HG02798 (cell line): ENCODE measurements around the gene XIST.
"Not testable (repeated sequence)": the region's sequence is repeated elsewhere in the genome, so short reads cannot be mapped to it uniquely, and the experiment has no call there.

Experiments used
- ATAC-seq: cut with Tn5 transposase; IDR thresholded peaks from one replicate; pipeline ENCODE4 v1.9.1; 2021; ENCODE audit warnings: mild to moderate bottlenecking; ENCODE audit not compliant: unreplicated experiment, poor library complexity

XIST gene

GRCh38 chrX:73852467-73852866 is at the start of gene XIST:
TSS of gene XIST (minus strand) at chrX:73852714.
- no peak for ATAC-seq

GRCh38 chrX:73898315-73898714 is 45.8 kb upstream of the XIST start:
- not testable (repeated sequence) for ATAC-seq

GRCh38 chrX:73892515-73893090 is 40.1 kb upstream of the XIST start:
- not testable (repeated sequence) for ATAC-seq

GRCh38 chrX:73882260-73882659 is 29.7 kb upstream of the XIST start:
- not testable (repeated sequence) for ATAC-seq

- no peak for ATAC-seq
Measured at GRCh38 chrX:73877687-73878086, 25.2 kb upstream of the XIST start.

- ATAC-seq, result no peak
Measured at GRCh38 chrX:73876911-73877310, 24.4 kb upstream of the XIST start.

- no peak for ATAC-seq
Measured at GRCh38 chrX:73868916-73869315, 16.4 kb upstream of the XIST start.

GRCh38 chrX:73867144-73867543 is 14.6 kb upstream of the XIST start:
- no peak for ATAC-seq

- no peak for ATAC-seq
Measured at GRCh38 chrX:73863852-73864251, 11.3 kb upstream of the XIST start.

GRCh38 chrX:73863268-73863667 is 10.8 kb upstream of the XIST start:
- no peak for ATAC-seq

- ATAC-seq, result no peak
Measured at GRCh38 chrX:73859622-73860021, 7.1 kb upstream of the XIST start.

- peak; percentile 46 for ATAC-seq
Measured at GRCh38 chrX:73855546-73855945, 3.0 kb upstream of the XIST start.

- ATAC-seq, result no peak
Measured at GRCh38 chrX:73852022-73852421, 492 bp downstream of the XIST start.

- ATAC-seq, result no peak
Measured at GRCh38 chrX:73851014-73852009, 1.2 kb downstream of the XIST start.

GRCh38 chrX:73850124-73851013 is 2.1 kb downstream of the XIST start:
- ATAC-seq, result no peak

- no peak for ATAC-seq
Measured at GRCh38 chrX:73849073-73849472, 3.4 kb downstream of the XIST start.

GRCh38 chrX:73847991-73848390 is 4.5 kb downstream of the XIST start:
- no peak for ATAC-seq

GRCh38 chrX:73847100-73847499 is 5.4 kb downstream of the XIST start:
- no peak for ATAC-seq

- ATAC-seq, result no peak
Measured at GRCh38 chrX:73842541-73843234, 9.8 kb downstream of the XIST start.

GRCh38 chrX:73841337-73841736 is 11.2 kb downstream of the XIST start:
- no peak for ATAC-seq
